Stimulated activated CD8-positive, alpha-beta memory T cell treated with anti-CD3 and anti-CD28 coated beads, Interleukin-12 subunit alpha, Interleukin-12 subunit beta, amount 100 ng/mL, for 4 hours (primary cell): ENCODE measurements around the gene CFC1B.
"Not testable (repeated sequence)": the region's sequence is repeated elsewhere in the genome, so short reads cannot be mapped to it uniquely, and the experiment has no call there.

Experiments used
- DNase-seq: peaks from one replicate; pipeline ENCODE4 v3.0.0-alpha.2; 2020; ENCODE audit warnings: low read depth

The CFC1B gene

GRCh38 chr2:130566165-130566564 is 45.1 kb downstream of the CFC1B start:
- not testable (repeated sequence) for DNase-seq

GRCh38 chr2:130571929-130572328 is 50.9 kb downstream of the CFC1B start:
- not testable (repeated sequence) for DNase-seq

- not testable (repeated sequence) for DNase-seq
Observed at GRCh38 chr2:130574230-130574629, 53.2 kb downstream of the CFC1B start.

- DNase-seq = not testable (repeated sequence)
Observed at GRCh38 chr2:130576209-130576784, 55.3 kb downstream of the CFC1B start.

- DNase-seq = not testable (repeated sequence)
Observed at GRCh38 chr2:130577559-130577958, 56.5 kb downstream of the CFC1B start.
